ENCODE results near the gene TNXB. TPM values are rescaled to one million over a fixed set of nuclear protein-coding genes. Genes with fewer than 3 reads are reported as not detected.

TNXB gene
- total and polyA plus RNA-seq, 2 of the 4 experiments (the other 2 are of a cell fraction), result 0.05 TPM; not detected in 1

GRCh38 chr6:32095338-32096086, 13.6 kb downstream of the TNXB start:
- ChIA-PET POLR2A (ENCODE audit: unreplicated experiment) (no interaction called here), CTCF (no interaction called here)
- no peak for DNase-seq
- Histone ChIP-seq H3K4me1 (ENCODE audit: control insufficient read depth, insufficient read depth, low read length) (peaks cover 24% of the 10 kb centered on the region), H3K4me3 (ENCODE audit: insufficient read depth, low read depth, low read length) (no peak overlapping the region), H3K14ac (replicated peaks; ENCODE audit: low read depth, low read length) (no peak overlapping the region), H3K4ac (ENCODE audit: low read depth, low read length) (peak overlapping the region; percentile 86), H2BK20ac (ENCODE audit: low read depth, low read length) (no peak overlapping the region), H2BK120ac (ENCODE audit: low read depth, low read length) (peak overlapping the region; percentile 79), H2BK15ac (ENCODE audit: low read depth, low read length) (peak overlapping the region; percentile 84; the same call in 2 of the 3 replicates), H3K9ac (ENCODE audit: low read depth, low read length) (no peak overlapping the region), H3K79me1 (ENCODE audit: low read depth in 1 of 2, low read length in 2 of 2) (no peaks in the 10 kb centered on the region), H3K56ac (ENCODE audit: extremely low read depth, insufficient read depth, low read length) (no peak overlapping the region), H3K27me3 (ENCODE audit: control insufficient read depth, insufficient read depth, low read length) (peaks cover 44% of the 10 kb centered on the region), H2AFZ (replicated peaks; ENCODE audit: low read length, poor library complexity) (no peak overlapping the region), H3K23ac (ENCODE audit: low read depth, low read length) (no peak overlapping the region), H2AK5ac (ENCODE audit: low read depth, low read length) (peak overlapping the region; percentile 65; the same call in 1 of the 2 replicates), H4K91ac (ENCODE audit: insufficient read depth, low read depth, low read length) (peak overlapping the region; percentile 19; the same call in 1 of the 2 replicates), H3K27ac (ENCODE audit: insufficient read depth, low read length) (no peak overlapping the region), H2BK5ac (ENCODE audit: low read depth, low read length, poor library complexity, severe bottlenecking) (no peak overlapping the region), H3K9me3 (ENCODE audit: control insufficient read depth, insufficient read depth, low read length) (no peaks in the 10 kb centered on the region; the same call in 1 of the 2 replicates), H3K36me3 (ENCODE audit: control insufficient read depth, insufficient read depth, low read length) (no peaks in the 10 kb centered on the region), H3K9me1 (ENCODE audit: insufficient read depth, low read length) (peaks cover 25% of the 10 kb centered on the region), H3K18ac (ENCODE audit: low read depth, low read length) (peak overlapping the region; percentile 77; the same call in 1 of the 2 replicates), H4K20me1 (ENCODE audit: insufficient read depth, low read length) (peaks cover 18% of the 10 kb centered on the region), H4K8ac (ENCODE audit: low read depth in 2 of 2, low read length in 2 of 2) (no peak overlapping the region), H2AK9ac (replicated peaks; ENCODE audit: low read depth, low read length, poor library complexity) (no peak overlapping the region), H4K5ac (ENCODE audit: low read depth, low read length) (no peak overlapping the region; the same call in 1 of the 2 replicates), H3K4me2 (ENCODE audit: low read depth, low read length) (no peak overlapping the region)
- TF ChIP-seq CHD1 (IDR thresholded peaks at IDR 0.05; ENCODE audit: low read depth, low read length), result no peak
- no peak for TF ChIP-seq RCOR1 (IDR thresholded peaks at IDR 0.05; ENCODE audit: insufficient replicate concordance, low read length)
- TF ChIP-seq, protein P1, sequence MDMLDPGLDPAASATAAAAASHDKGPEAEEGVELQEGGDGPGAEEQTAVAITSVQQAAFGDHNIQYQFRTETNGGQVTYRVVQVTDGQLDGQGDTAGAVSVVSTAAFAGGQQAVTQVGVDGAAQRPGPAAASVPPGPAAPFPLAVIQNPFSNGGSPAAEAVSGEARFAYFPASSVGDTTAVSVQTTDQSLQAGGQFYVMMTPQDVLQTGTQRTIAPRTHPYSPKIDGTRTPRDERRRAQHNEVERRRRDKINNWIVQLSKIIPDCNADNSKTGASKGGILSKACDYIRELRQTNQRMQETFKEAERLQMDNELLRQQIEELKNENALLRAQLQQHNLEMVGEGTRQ (IDR thresholded peaks at IDR 0.05; ENCODE audit: low read depth, low read length), result no peak
- TF ChIP-seq BHLHE40 (IDR thresholded peaks at IDR 0.05; ENCODE audit: low read depth, low read length), result no peak
- intact Hi-C loops (cut with micrococcal nuclease), result no loop called here
- in situ Hi-C loops (cut with MboI; ENCODE audit: low sequenced_read_pairs), result no loop called here
- 91% methylated on average over 23 of the region's 30 CpGs; no CpG with 5 or more reads in 1 of the 2 experiments for WGBS, 2 experiments (ENCODE audit: extremely low coverage in 2 of 2, insufficient read length in 1 of 2)
- no peak for ATAC-seq (ENCODE audit: low read depth)
- no TSS peak for BruUV-seq (replicated peaks)
- dilution Hi-C loops (cut with HindIII; ENCODE audit: low sequenced_read_pairs, unreplicated experiment), result no loop called here
